H1 (cell line): Measurements from ENCODE around the gene RHCG. TPM values are rescaled to one million over a fixed set of nuclear protein-coding genes. Genes with fewer than 3 reads are reported as not detected.

Experiments used
- CTCF ChIA-PET: fragments of 300-600 bp; sonication (Branson Sonifier 250); formaldehyde crosslinking; loops from one replicate; lab custom pipeline; 2021; ENCODE audit not compliant: partially characterized antibody; lab: Charles Lee
- POLR2A ChIA-PET: fragments of 300-600 bp; sonication (Branson Sonifier 250); formaldehyde crosslinking; loops from one replicate; lab custom pipeline; 2021; ENCODE audit warnings: inconsistent platforms; ENCODE audit not compliant: partially characterized antibody; lab: Charles Lee
- DNase-seq, 2 experiments: peaks; one replicate each; pipeline versions ENCODE4 v3.0.0 to v3.0.0-alpha.2; 2010 to 2022; ENCODE audit warnings: low spot score in 2 of 2, low read depth in 1 of 2, mixed read lengths in 1 of 2
- FAIRE-seq: peaks from 2 replicates; lab custom pipeline; 2011; peaks lifted over from hg19 to GRCh38; lab: Jason Lieb, UNC
- H2AFZ ChIP-seq: 2 replicates; pipeline ENCODE4 v1.8.1; 2012; ENCODE audit warnings: low read length, inconsistent platforms
- H2AK5ac ChIP-seq: 2 replicates; pipeline ENCODE4 v1.6.1; 2013; ENCODE audit warnings: low read depth, low read length
- H2BK120ac ChIP-seq: replicated peaks from 2 replicates; pipeline ENCODE3; 2013; ENCODE audit warnings: low read depth, low read length, inconsistent platforms
- H2BK12ac ChIP-seq: 2 replicates; pipeline ENCODE4 v1.6.1; 2013; ENCODE audit warnings: low read depth, low read length
- H2BK15ac ChIP-seq: 2 replicates; pipeline ENCODE4 v1.6.1; 2013; ENCODE audit warnings: low read length
- H2BK20ac ChIP-seq: 2 replicates; pipeline ENCODE4 v1.6.1; 2013; ENCODE audit warnings: low read length
- H2BK5ac ChIP-seq: 2 replicates; pipeline ENCODE4 v1.6.1; 2013; ENCODE audit warnings: low read depth, low read length
- H3K14ac ChIP-seq: 2 replicates; pipeline ENCODE4 v1.6.1; 2013; ENCODE audit warnings: inconsistent platforms; ENCODE audit not compliant: insufficient read length
- H3K18ac ChIP-seq: 2 replicates; pipeline ENCODE4 v1.6.1; 2013; ENCODE audit warnings: low read length; ENCODE audit errors: extremely low read depth
- H3K23ac ChIP-seq: 2 replicates; pipeline ENCODE4 v1.6.1; 2013; ENCODE audit warnings: inconsistent platforms; ENCODE audit not compliant: insufficient read length
- H3K23me2 ChIP-seq: 2 replicates; pipeline ENCODE4 v1.6.1; 2013; ENCODE audit warnings: low read depth, low read length
- H3K27ac ChIP-seq: 2 replicates; pipeline ENCODE4 v1.6.1; 2011; ENCODE audit warnings: low read depth, low read length, inconsistent platforms
- H3K27me3 ChIP-seq, 4 experiments: replicated peaks in 1 of 4; 1 replicate in 1 of 4; 2 replicates in 3 of 4; pipeline versions ENCODE4 v1.6.1 to v1.8.1; 2011 to 2013; ENCODE audit warnings: low read length in 3 of 4, mild to moderate bottlenecking in 3 of 4, inconsistent platforms in 2 of 4, mixed read lengths in 2 of 4, moderate library complexity in 1 of 4; ENCODE audit not compliant: control insufficient read depth in 3 of 4, insufficient read depth in 3 of 4; ENCODE audit errors: extremely low read depth in 1 of 4
- H3K36me3 ChIP-seq, 4 experiments: 2 replicates each; pipeline versions ENCODE4 v1.6.1 to v1.8.1; 2011 to 2013; ENCODE audit warnings: mild to moderate bottlenecking in 4 of 4, low read length in 3 of 4, moderate library complexity in 2 of 4, control low read depth in 1 of 4, inconsistent platforms in 1 of 4; ENCODE audit not compliant: insufficient read depth in 4 of 4, control insufficient read depth in 2 of 4
- H3K4ac ChIP-seq: replicated peaks from 2 replicates; pipeline ENCODE3; 2013; ENCODE audit warnings: low read length, low read depth, mixed read lengths, inconsistent platforms; ENCODE audit not compliant: insufficient read length
- H3K4me1 ChIP-seq, 4 experiments: replicated peaks in 1 of 4; 1 replicate in 1 of 4; 2 replicates in 3 of 4; pipeline versions ENCODE4 v1.6.1 to v1.8.1; 2011 to 2013; ENCODE audit warnings: low read length in 3 of 4, inconsistent platforms in 2 of 4, mixed read lengths in 1 of 4; ENCODE audit not compliant: insufficient read depth in 4 of 4, control insufficient read depth in 3 of 4
- H3K4me2 ChIP-seq, 2 experiments: 2 replicates each; pipeline versions ENCODE4 v1.6.1 to v1.8.1; 2011 to 2013; ENCODE audit warnings: low read depth in 2 of 2, low read length in 2 of 2, control low read depth in 1 of 2, inconsistent platforms in 1 of 2, mild to moderate bottlenecking in 1 of 2; ENCODE audit not compliant: insufficient read depth in 1 of 2
- H3K4me3 ChIP-seq, 4 experiments: fragments of 200-600, 300-600 bp in 1 of 4; sonication (generic), shearing (Covaris generic), sonication (Bioruptor Twin) in 1 of 4; 2 replicates each; pipeline versions ENCODE4 v1.5.1 to v1.8.1; 2011 to 2016; ENCODE audit warnings: low read length in 4 of 4, low read depth in 3 of 4, control low read depth in 2 of 4, inconsistent platforms in 2 of 4, mild to moderate bottlenecking in 2 of 4, mixed read lengths in 1 of 4, moderate library complexity in 1 of 4; ENCODE audit not compliant: insufficient read depth in 2 of 4; ENCODE audit errors: extremely low read depth in 1 of 4
- H3K56ac ChIP-seq: replicated peaks from 2 replicates; pipeline ENCODE3; 2013; ENCODE audit warnings: low read depth, mild to moderate bottlenecking, mixed read lengths, low read length, inconsistent platforms; ENCODE audit not compliant: insufficient read length
- H3K79me1 ChIP-seq: 2 replicates; pipeline ENCODE4 v1.6.1; 2013; ENCODE audit warnings: low read depth, low read length, control low read depth
- H3K79me2 ChIP-seq, 2 experiments: 2 replicates each; pipeline versions ENCODE4 v1.6.1 to v1.8.1; 2012 to 2013; ENCODE audit warnings: low read length in 2 of 2, mild to moderate bottlenecking in 2 of 2, inconsistent platforms in 1 of 2; ENCODE audit not compliant: insufficient read depth in 2 of 2, control insufficient read depth in 1 of 2
- H3K9ac ChIP-seq, 4 experiments: replicated peaks in 1 of 4; 1 replicate in 1 of 4; 2 replicates in 3 of 4; pipeline versions ENCODE4 v1.6.1 to v1.8.1; 2011 to 2013; ENCODE audit warnings: low read depth in 3 of 4, low read length in 3 of 4, control low read depth in 2 of 4, mild to moderate bottlenecking in 2 of 4, moderate library complexity in 2 of 4, inconsistent platforms in 1 of 4; ENCODE audit errors: extremely low read depth in 1 of 4
- H3K9me3 ChIP-seq, 2 experiments: 2 replicates each; pipeline versions ENCODE4 v1.6.1 to v1.8.1; 2012 to 2013; ENCODE audit warnings: mild to moderate bottlenecking in 2 of 2, moderate library complexity in 2 of 2, control low read depth in 1 of 2, inconsistent platforms in 1 of 2, low read depth in 1 of 2, low read length in 1 of 2, mixed read lengths in 1 of 2; ENCODE audit not compliant: insufficient read depth in 2 of 2
- H4K20me1 ChIP-seq, 2 experiments: replicated peaks in 1 of 2; 2 replicates each; pipeline versions ENCODE3 to v1.8.1; 2011 to 2013; ENCODE audit warnings: inconsistent platforms in 2 of 2, low read length in 2 of 2, mild to moderate bottlenecking in 1 of 2; ENCODE audit not compliant: insufficient read depth in 2 of 2, control insufficient read depth in 1 of 2
- H4K5ac ChIP-seq: 2 replicates; pipeline ENCODE4 v1.6.1; 2013; ENCODE audit warnings: low read length, low read depth, mixed read lengths, inconsistent platforms; ENCODE audit not compliant: insufficient read length
- H4K8ac ChIP-seq: 2 replicates; pipeline ENCODE4 v1.8.0; 2013; ENCODE audit warnings: mild to moderate bottlenecking, moderate library complexity, low read length, inconsistent platforms; ENCODE audit not compliant: insufficient read depth; ENCODE audit errors: extremely low read depth
- H4K91ac ChIP-seq: replicated peaks from 2 replicates; pipeline ENCODE3; 2013; ENCODE audit warnings: low read length, mixed read lengths, inconsistent platforms; ENCODE audit not compliant: insufficient read length
- ASH2L ChIP-seq: fragments of 200-600, 300-600 bp; sonication (generic); IDR thresholded peaks from one replicate; pipeline ENCODE4 v1.7.1; 2017; ENCODE audit warnings: low read length
- CEBPB ChIP-seq: IDR thresholded peaks from 2 replicates; pipeline ENCODE4 v1.6.1; 2012; ENCODE audit warnings: low read depth, low read length
- CREB1 ChIP-seq: IDR thresholded peaks from 2 replicates; pipeline ENCODE4 v1.6.1; 2012; ENCODE audit warnings: inconsistent platforms
- GTF2F1 ChIP-seq: IDR thresholded peaks from 2 replicates; pipeline ENCODE4 v1.6.1; 2012; ENCODE audit warnings: low read depth, low read length, improper control_type of control experiment, borderline replicate concordance
- KDM5A ChIP-seq: fragments of 200-600 bp; IDR thresholded peaks from 2 replicates; pipeline ENCODE4 v1.7.1; 2012; ENCODE audit warnings: mild to moderate bottlenecking, low read length, inconsistent platforms, mixed read lengths
- RNF2 ChIP-seq: fragments of 200-900, 300-1000 bp; sonication (generic); IDR thresholded peaks from 2 replicates; pipeline ENCODE4 v1.7.1; 2016; ENCODE audit warnings: borderline replicate concordance, low read depth, mild to moderate bottlenecking, antibody characterized with exemption, low read length; ENCODE audit not compliant: poor library complexity, severe bottlenecking; ENCODE audit errors: missing control alignments
- SP1 ChIP-seq: IDR thresholded peaks from 2 replicates; pipeline ENCODE4 v1.6.1; 2011; ENCODE audit warnings: low read depth, low read length
- YY1 ChIP-seq: IDR thresholded peaks from 2 replicates; pipeline ENCODE4 v1.6.1; 2011; ENCODE audit warnings: low read depth, mild to moderate bottlenecking, low read length
- WGBS, 2 experiments: shearing (Covaris generic) in 1 of 2; methylation state at CpG; one replicate each; pipeline versions ENCODE4 v1.1.6 to v1.1.7; 2013 to 2015; ENCODE audit warnings: low lambda C conversion rate in 2 of 2, mixed read lengths in 2 of 2, inconsistent platforms in 1 of 2, low coverage in 1 of 2, missing lambda C conversion rate in 1 of 2; ENCODE audit not compliant: insufficient replicate concordance in 2 of 2, insufficient coverage in 1 of 2, insufficient read length in 1 of 2; ENCODE audit errors: extremely low coverage in 1 of 2, missing lambda C conversion rate in 1 of 2; 5-methylcytosine and 5-hydroxymethylcytosine counted together
- polyA plus RNA-seq, 7 experiments: library from polyadenylated mRNA; depleted of rRNA in 3 of 7; stranded (reverse) in 5 of 7; unstranded in 2 of 7; fragments of >200 nt in 5 of 7; fragments of 200-250 nt in 2 of 7; gene quantifications; 1 replicate in 5 of 7; 2 replicates in 1 of 7; 4 replicates in 1 of 7; pipeline versions ENCODE4 v1.2.1 to v1.2.3, GENCODE V29; 2011 to 2013; ENCODE audit warnings: missing spikeins in 2 of 7, mixed read lengths in 2 of 7
- total RNA-seq: library from RNA; stranded (reverse); fragmentation: NEBNext Ultra II Directional; extraction: Animal tissue kit (Norgen Biotek cat#: 25700); gene quantifications from 2 replicates; pipeline ENCODE4 v1.2.1, GENCODE V29; 2021
- TF ChIP-seq, protein P1 (sequence below): IDR thresholded peaks from 2 replicates; pipeline ENCODE4 v1.6.1; 2012; ENCODE audit warnings: inconsistent platforms

RHCG gene
- total and polyA plus RNA-seq, 2 of the 8 experiments (the other 6 are each of a cell fraction or from before 2014, with no cell fraction given), result 0.68 TPM; not detected in 1

DNA sequence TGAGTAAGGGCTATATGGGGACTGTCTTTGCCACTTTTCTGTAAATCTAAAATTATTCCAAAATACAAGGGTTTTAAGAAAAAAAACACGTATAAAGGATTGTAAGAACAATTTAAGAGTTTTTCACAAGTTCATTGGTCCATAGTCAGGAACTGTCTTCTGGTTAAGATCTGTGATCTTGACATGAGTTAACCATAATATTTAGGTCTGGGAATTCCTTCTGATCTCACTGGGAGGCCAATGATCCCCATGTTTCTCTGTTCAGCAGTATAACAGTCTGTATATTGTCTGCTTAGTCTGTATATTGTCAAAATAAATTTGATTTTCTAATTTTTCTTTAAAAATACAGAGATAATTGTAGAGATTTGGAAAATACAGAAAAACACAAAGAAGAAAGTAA, 848 bp upstream of the RHCG start:
- Histone ChIP-seq H3K56ac (no peak overlapping the region), H3K23me2 (peaks cover 2% of the 10 kb centered on the region; the same call in 1 of the 2 replicates), H3K27ac (no peak overlapping the region), H2BK5ac (no peak overlapping the region), H3K4ac (no peak overlapping the region), H2BK15ac (no peak overlapping the region), H3K79me1 (no peaks in the 10 kb centered on the region; the same call in 1 of the 2 replicates), H3K4me3 (peak overlapping the region in 1 of 4 experiments; percentile 62; a peak in 1 of 8 replicates), H2BK12ac (no peak overlapping the region), H4K8ac (no peak overlapping the region), H4K5ac (no peak overlapping the region), H3K27me3 (peaks cover 2 to 25% (median 19%) of the 10 kb centered on the region in 4 experiments), H2BK20ac (no peak overlapping the region), H2AK5ac (no peak overlapping the region), H3K4me2 (no peak overlapping the region; a peak in 1 of 4 replicates), H3K14ac (no peak overlapping the region), H4K20me1 (no peaks in the 10 kb centered on the region), H3K4me1 (peaks cover 0 to 5% (median 4%) of the 10 kb centered on the region in 4 experiments; a peak in 6 of 7 replicates), H3K9ac (no peak overlapping the region)
- CTCF ChIA-PET, result interaction anchor here (1.1 to 1.2 kb wide), 2 partner anchors 58 to 80 kb away, joined by 3 to 4 read pairs; no protein-coding TSS in a partner anchor
- no peak for FAIRE-seq
- no peak for DNase-seq
- WGBS, 2 experiments, result 71% methylated on average over 1 of the region's 1 CpG; no CpG with 5 or more reads in 1 of the 2 experiments
- POLR2A ChIA-PET, result no interaction called here
- TF ChIP-seq CEBPB (no peak), CREB1 (no peak), KDM5A (no peak), RNF2 (no peak), ASH2L (no peak), YY1 (no peak), SP1 (no peak), GTF2F1 (no peak)
- TF ChIP-seq, protein P1, sequence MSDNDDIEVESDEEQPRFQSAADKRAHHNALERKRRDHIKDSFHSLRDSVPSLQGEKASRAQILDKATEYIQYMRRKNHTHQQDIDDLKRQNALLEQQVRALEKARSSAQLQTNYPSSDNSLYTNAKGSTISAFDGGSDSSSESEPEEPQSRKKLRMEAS, result no peak
- TF ChIP-seq, all 59 proteins: peak for 0
- Histone ChIP-seq H3K18ac (no peak overlapping the region), H3K79me2 (no peaks in the 10 kb centered on the region), H4K91ac (no peak overlapping the region), H2AFZ (no peak overlapping the region), H3K23ac (no peak overlapping the region), H2BK120ac (no peak overlapping the region), H3K9me3 (no peaks in the 10 kb centered on the region), H3K36me3 (no peaks in the 10 kb centered on the region)
